ACC112 (cell line): ENCODE measurements around the gene GUCY2C.

Source experiments
- H2AFZ ChIP-seq: fragments of 200-600 bp; sonication (generic); one replicate; pipeline ENCODE4 v1.6.0; 2017; ENCODE audit warnings: antibody characterized with exemption, low read length; ENCODE audit not compliant: unreplicated experiment
- H3K27ac ChIP-seq: fragments of 200-600 bp; sonication (generic); 2 replicates; pipeline ENCODE4 v1.5.1; 2014; ENCODE audit warnings: low read depth, mild to moderate bottlenecking, antibody characterized with exemption, low read length, moderate library complexity
- H3K27me3 ChIP-seq: fragments of 200-600 bp; sonication (generic); 2 replicates; pipeline ENCODE4 v1.6.1; 2014; ENCODE audit warnings: mild to moderate bottlenecking, antibody characterized with exemption, low read length, moderate library complexity, mixed read lengths; ENCODE audit not compliant: insufficient read depth
- H3K36me3 ChIP-seq: fragments of 200-600 bp; sonication (generic); 2 replicates; pipeline ENCODE4 v1.6.1; 2016; ENCODE audit warnings: mild to moderate bottlenecking, antibody characterized with exemption, low read length, moderate library complexity, mixed read lengths; ENCODE audit not compliant: insufficient read depth
- H3K4me1 ChIP-seq: fragments of 200-600 bp; sonication (generic); one replicate; pipeline ENCODE4 v1.6.1; 2016; ENCODE audit warnings: low read length, mixed read lengths; ENCODE audit not compliant: insufficient read depth, unreplicated experiment, control insufficient read depth
- H3K4me3 ChIP-seq: fragments of 200-600 bp; sonication (generic); 2 replicates; pipeline ENCODE4 v1.5.1; 2014; ENCODE audit warnings: mild to moderate bottlenecking, low read depth, low read length
- H3K79me2 ChIP-seq: fragments of 200-600 bp; sonication (generic); one replicate; pipeline ENCODE4 v1.6.0; 2016; ENCODE audit warnings: low read length; ENCODE audit not compliant: control insufficient read depth, unreplicated experiment, insufficient read depth

Gene GUCY2C

DNA sequence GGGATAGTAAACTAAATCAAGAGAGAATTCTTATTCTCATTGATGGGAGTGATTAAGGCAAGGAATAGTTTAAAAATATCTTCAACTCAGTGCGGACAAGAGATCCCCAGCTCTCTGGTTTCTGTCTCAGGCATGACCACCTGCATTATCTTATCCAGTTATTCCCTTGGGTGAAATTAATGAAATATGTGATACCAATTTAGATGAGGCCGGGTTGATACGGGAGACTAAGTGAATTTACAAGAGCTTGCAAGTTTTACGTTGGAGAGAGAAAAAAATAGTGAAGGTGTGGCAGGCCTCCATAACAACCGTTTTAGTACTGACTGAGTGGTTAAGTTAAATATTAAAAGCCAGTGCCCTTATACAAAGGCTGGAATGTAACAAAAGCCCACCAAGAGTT, 67.6 kb downstream of the GUCY2C start:
- no peaks in the 10 kb centered on the region for H3K79me2 ChIP-seq
- H2AFZ ChIP-seq = no peak overlapping the region
- H3K27me3 ChIP-seq = no peaks in the 10 kb centered on the region
- no peak overlapping the region for H3K27ac ChIP-seq
- no peaks in the 10 kb centered on the region for H3K4me1 ChIP-seq
- H3K36me3 ChIP-seq = no peaks in the 10 kb centered on the region
- H3K4me3 ChIP-seq = no peak overlapping the region

DNA sequence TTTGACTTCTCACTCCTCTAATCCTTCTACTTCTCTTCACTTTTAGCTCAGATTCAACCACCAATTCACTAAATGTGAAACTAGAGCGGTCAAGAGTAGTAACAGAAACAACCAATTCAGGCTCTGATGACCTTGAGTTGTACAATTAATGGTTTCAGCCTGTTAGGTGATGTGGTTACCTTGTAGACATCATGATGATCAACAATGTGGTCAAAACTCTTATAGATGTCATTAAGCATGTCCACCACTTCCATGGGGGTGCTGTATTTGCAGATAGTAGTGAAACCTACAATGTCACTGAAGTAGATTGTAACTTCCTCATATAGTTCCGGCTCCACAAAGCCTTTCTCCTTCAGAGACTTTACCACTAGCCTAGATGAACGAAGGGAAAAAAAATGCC, 74.6 kb downstream of the GUCY2C start:
- Histone ChIP-seq H3K27me3 (0 out of 2 replicates have a peak, but pooled peaks cover 4% of the 10 kb centered on the region), H3K27ac (no peak overlapping the region), H3K4me1 (no peaks in the 10 kb centered on the region), H2AFZ (no peak overlapping the region), H3K79me2 (no peaks in the 10 kb centered on the region), H3K4me3 (no peak overlapping the region), H3K36me3 (no peaks in the 10 kb centered on the region)

DNA sequence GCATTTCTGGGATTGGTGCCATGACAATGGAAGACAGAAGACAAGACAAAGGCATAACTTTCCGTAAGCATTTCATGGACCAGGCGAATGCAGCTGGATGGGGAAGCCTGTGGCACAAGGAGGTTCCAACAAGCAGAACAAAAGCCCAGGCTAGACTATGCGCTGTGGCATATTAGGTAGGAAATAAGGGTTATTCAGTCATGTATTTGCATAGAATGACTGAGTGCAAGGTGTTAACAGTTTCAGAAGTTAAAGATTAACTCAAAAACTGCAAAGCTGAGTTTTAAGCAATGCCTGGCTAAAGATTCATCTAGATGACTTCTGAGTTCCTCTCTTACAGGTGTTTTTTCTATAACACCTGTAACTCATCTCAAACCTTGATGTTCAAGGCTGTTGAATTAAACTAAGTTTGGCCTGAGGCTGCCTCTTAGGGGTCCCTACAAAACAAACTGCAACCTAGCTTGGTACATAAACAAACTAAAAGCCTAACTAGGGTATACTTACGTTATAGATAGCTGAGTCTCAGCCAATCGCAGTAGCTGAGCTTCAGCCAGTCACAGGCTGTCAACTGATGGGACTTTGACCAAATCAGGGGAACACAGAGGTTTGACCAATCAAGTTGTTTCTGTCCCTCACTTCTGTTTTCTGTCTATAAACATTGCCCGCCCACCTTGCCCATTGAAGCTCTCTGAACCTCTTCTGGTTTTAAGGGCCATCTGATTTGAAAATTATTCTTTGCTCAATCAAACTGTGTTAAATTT, 76.5 kb downstream of the GUCY2C start:
- Histone ChIP-seq H3K27ac (no peak overlapping the region), H3K4me1 (no peaks in the 10 kb centered on the region), H2AFZ (no peak overlapping the region)

DNA sequence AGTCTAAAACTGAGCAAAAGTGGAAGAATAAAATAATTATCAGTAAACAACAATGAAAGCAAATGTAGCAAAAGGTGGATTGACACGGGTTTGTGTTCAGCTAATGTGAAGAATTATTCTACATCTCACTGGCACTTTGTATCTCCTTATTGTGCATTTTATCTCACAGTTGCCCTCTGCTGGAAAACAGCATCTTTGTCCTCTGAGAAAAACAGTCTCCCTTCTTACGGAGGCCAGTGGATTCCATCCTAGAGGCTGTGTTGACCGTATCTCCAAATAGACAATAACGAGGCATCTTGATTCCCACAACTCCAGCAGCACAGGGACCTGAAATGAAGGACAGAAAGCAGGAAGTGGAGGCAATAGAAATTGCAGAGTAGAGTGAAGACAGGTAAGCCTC, 77.4 kb downstream of the GUCY2C start:
- Histone ChIP-seq H3K79me2 (no peaks in the 10 kb centered on the region), H3K27ac (no peak overlapping the region), H3K4me3 (no peak overlapping the region), H3K27me3 (0 out of 2 replicates have a peak, but pooled peaks cover 9% of the 10 kb centered on the region), H3K4me1 (no peaks in the 10 kb centered on the region), H3K36me3 (no peaks in the 10 kb centered on the region), H2AFZ (no peak overlapping the region)

More for the DNA sequence above, 76.5 kb downstream of the GUCY2C start:
- no peaks in the 10 kb centered on the region for H3K36me3 ChIP-seq
- H3K27me3 ChIP-seq = 0 out of 2 replicates have a peak, but pooled peaks cover 4% of the 10 kb centered on the region
- no peaks in the 10 kb centered on the region for H3K79me2 ChIP-seq
- H3K4me3 ChIP-seq = no peak overlapping the region

DNA sequence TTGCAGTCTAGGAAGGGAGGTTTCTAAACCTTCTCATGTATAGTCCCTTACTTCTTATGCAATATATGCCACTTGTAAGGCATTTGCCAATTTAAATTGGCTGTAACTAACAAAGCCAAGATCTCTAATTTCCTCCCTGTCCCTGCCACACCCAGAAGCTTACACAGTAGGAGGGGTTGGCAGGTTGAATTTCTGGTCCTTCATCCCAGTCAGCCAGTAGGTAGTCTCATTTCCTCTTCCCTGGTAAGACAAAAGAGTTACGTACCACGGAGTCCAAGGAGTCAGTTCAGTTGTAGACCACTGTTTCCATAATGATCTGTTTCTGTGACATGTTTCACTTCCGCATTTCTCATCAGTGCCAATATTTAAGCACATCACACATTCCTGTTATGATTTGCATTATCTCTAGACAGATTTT, 81.7 kb downstream of the GUCY2C start:
- H3K4me3 ChIP-seq = no peak overlapping the region
- H3K27ac ChIP-seq = no peak overlapping the region
- 0 out of 2 replicates have a peak, but pooled peaks cover 4% of the 10 kb centered on the region for H3K27me3 ChIP-seq
- H3K79me2 ChIP-seq = no peaks in the 10 kb centered on the region
- no peak overlapping the region for H2AFZ ChIP-seq
- H3K36me3 ChIP-seq = no peaks in the 10 kb centered on the region
- H3K4me1 ChIP-seq = no peaks in the 10 kb centered on the region

DNA sequence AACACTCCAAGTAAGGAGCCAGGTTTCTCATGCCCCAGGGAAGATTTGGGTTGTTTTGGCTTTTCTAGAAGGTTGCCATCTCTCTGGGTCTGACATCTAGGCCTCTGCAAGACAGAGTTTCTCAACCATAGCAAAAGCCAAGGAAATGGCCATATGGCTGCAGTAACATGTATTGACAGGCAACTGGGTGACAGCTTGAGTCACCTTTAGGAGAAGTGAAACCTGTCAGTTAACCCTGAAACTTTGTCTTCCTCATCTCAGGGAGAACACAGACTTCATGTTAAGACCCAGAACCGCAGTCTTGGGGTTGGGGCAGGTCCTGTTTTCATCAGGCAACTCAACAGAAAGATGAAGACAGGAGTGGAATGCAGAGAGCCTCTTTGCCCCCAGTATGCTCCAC, 82.7 kb downstream of the GUCY2C start:
- no peak overlapping the region for H3K27ac ChIP-seq
- H3K4me1 ChIP-seq = no peaks in the 10 kb centered on the region
- no peak overlapping the region for H2AFZ ChIP-seq
- no peaks in the 10 kb centered on the region for H3K36me3 ChIP-seq
- no peaks in the 10 kb centered on the region for H3K79me2 ChIP-seq
- no peak overlapping the region for H3K4me3 ChIP-seq
- H3K27me3 ChIP-seq = 0 out of 2 replicates have a peak, but pooled peaks cover 4% of the 10 kb centered on the region

DNA sequence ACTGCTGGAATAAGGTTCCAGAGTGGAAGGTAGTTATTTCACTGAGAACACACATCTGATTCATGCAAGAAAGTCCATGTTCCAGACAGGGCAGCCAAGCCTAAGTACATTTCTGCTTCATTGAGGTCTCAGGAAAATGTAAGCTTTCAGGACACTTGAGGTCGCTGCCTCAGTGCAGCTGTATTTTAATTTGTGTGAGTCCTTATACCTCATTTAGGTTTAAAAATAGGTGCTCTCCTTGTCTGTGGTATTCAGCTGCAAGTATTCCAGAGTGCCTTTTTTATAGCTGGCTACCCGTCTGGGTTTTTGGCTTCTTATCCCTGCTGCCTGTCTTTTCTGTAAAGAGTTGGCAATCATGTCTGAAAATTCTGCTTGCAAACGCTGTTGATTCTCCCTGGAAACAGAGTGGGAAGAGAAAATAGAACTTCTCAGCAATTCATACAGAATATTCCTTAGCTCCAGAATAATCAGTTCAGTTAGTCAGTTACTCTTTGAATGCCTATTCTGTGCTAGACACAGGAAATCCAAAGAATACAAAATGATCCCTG, 83.4 kb downstream of the GUCY2C start:
- Histone ChIP-seq H3K4me1 (no peaks in the 10 kb centered on the region), H3K4me3 (no peak overlapping the region), H3K27me3 (0 out of 2 replicates have a peak, but pooled peaks cover 4% of the 10 kb centered on the region), H3K36me3 (no peaks in the 10 kb centered on the region), H2AFZ (peak overlapping the region; percentile 11), H3K27ac (no peak overlapping the region), H3K79me2 (no peaks in the 10 kb centered on the region)

DNA sequence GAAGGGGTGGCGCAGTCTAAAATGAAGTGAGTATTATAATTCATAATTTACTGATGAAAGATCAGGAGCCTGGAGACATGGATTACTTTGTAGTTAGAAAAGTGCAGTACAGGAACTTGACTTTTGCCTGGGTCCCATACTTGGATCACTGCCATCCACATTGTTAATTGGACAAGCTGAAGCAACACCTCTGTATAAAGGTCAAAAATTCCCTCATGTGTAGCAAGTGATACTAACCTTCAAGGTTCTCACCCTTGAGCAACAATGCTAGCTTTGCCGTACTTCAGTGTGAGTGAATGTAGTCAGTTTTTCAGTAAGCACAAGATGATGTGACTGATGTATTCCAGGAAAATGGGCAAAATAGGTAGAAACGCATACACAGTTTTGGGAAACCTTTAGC, 84.1 kb downstream of the GUCY2C start:
- H3K27me3 ChIP-seq = 0 out of 2 replicates have a peak, but pooled peaks cover 4% of the 10 kb centered on the region
- H3K4me3 ChIP-seq = no peak overlapping the region
- H3K79me2 ChIP-seq = no peaks in the 10 kb centered on the region
- no peaks in the 10 kb centered on the region for H3K4me1 ChIP-seq
- H3K27ac ChIP-seq = no peak overlapping the region
- H3K36me3 ChIP-seq = no peaks in the 10 kb centered on the region
- no peak overlapping the region for H2AFZ ChIP-seq

DNA sequence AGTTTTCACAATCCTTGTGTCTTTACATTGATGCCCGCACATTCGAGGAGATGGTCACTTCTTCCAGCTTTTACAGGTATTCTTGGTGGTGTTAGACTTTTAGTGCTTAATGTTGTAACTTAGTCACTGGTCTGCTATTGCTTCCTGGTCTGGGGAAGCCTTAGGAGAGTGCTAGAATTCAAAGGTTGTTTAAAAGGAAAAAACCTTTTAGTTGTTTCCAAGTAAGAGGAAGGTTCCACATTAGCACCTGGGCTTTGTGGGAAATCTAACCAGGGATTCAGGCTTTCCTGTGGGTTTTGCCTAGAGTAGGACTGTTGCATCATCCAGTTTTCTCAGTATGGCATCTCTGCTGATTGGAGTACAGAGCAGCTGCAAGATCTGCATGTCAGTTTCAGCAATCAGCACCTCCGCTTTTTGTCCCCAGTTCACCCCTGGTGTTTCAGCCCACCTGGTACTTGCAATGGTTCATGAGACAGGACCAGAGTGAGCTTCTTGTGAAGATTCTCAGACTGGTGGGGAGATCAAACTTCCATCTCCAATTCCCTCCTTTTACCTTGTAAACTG, 84.7 kb downstream of the GUCY2C start:
- Histone ChIP-seq H3K4me3 (no peak overlapping the region), H3K4me1 (no peaks in the 10 kb centered on the region), H3K36me3 (no peaks in the 10 kb centered on the region), H3K27me3 (0 out of 2 replicates have a peak, but pooled peaks cover 4% of the 10 kb centered on the region), H3K27ac (no peak overlapping the region), H3K79me2 (no peaks in the 10 kb centered on the region), H2AFZ (no peak overlapping the region)

DNA sequence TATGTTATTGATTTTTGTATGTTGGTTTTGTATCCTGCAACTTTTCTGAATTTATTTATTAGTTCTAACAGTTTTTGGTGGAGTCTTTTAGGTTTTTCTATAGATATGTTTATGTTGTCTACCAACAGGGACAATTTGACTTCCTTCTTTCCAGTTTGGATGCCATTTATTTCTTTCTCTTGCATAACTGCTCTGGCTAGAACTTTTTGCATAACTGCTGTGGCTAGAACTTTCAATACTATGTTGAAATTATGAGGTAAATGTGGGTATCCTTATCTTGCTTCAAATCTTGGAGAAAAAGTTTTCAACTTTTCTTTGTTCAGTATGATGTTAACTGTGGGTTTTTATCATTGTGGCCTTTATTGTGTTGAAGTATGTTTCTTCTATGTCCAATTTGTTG, 88.8 kb downstream of the GUCY2C start:
- no peak overlapping the region for H3K4me3 ChIP-seq
- no peaks in the 10 kb centered on the region for H3K79me2 ChIP-seq
- no peaks in the 10 kb centered on the region for H3K4me1 ChIP-seq
- H3K27me3 ChIP-seq = no peaks in the 10 kb centered on the region
- H3K27ac ChIP-seq = no peak overlapping the region
- no peaks in the 10 kb centered on the region for H3K36me3 ChIP-seq
- no peak overlapping the region for H2AFZ ChIP-seq
